ENCODE measurements around the gene DOCK8.

- TF ChIP-seq CTCF (conservative IDR thresholded peaks at IDR 0.05; ENCODE audit: low read length) (no peak), EZH2phosphoT487 (IDR thresholded peaks at IDR 0.05; ENCODE audit: borderline replicate concordance, low read depth, low read length) (no peak)
These were observed 152.0 kb downstream of the DOCK8 start for GRCh38 chr9:366620-367019.
